AG04449 (cell line): ENCODE results near the gene ZNF879.

Source experiments
- CTCF ChIA-PET: fragments of 350-600 bp; formaldehyde crosslinking; extraction: SDS; loops from one replicate; lab custom pipeline; 2021; ENCODE audit warnings: antibody characterized with exemption; lab: Yijun Ruan, JAX
- POLR2A ChIA-PET: fragments of 400-600, 350-600 bp; formaldehyde crosslinking; extraction: SDS; loops from one replicate; lab custom pipeline; 2020; ENCODE audit warnings: antibody characterized with exemption, inconsistent platforms; lab: Yijun Ruan, JAX
- DNase-seq: peaks from one replicate; pipeline ENCODE4 v3.0.0-alpha.2; 2010; ENCODE audit warnings: low read depth, low spot score
- H3K4me3 ChIP-seq: 2 replicates; pipeline ENCODE4 v1.5.1; 2011; ENCODE audit warnings: low read depth, mild to moderate bottlenecking, control low read depth, low read length
- TF ChIP-seq, protein P1 (sequence below): IDR thresholded peaks from one replicate; pipeline ENCODE4 v1.5.1; 2011; ENCODE audit warnings: mild to moderate bottlenecking, moderate library complexity, low read length, control low read depth, inconsistent platforms; ENCODE audit not compliant: insufficient read depth; ENCODE audit errors: missing control alignments

ZNF879 gene

GRCh38 chr5:178997191-178997590, 26.4 kb upstream of the ZNF879 start:
- TF ChIP-seq, protein P1, sequence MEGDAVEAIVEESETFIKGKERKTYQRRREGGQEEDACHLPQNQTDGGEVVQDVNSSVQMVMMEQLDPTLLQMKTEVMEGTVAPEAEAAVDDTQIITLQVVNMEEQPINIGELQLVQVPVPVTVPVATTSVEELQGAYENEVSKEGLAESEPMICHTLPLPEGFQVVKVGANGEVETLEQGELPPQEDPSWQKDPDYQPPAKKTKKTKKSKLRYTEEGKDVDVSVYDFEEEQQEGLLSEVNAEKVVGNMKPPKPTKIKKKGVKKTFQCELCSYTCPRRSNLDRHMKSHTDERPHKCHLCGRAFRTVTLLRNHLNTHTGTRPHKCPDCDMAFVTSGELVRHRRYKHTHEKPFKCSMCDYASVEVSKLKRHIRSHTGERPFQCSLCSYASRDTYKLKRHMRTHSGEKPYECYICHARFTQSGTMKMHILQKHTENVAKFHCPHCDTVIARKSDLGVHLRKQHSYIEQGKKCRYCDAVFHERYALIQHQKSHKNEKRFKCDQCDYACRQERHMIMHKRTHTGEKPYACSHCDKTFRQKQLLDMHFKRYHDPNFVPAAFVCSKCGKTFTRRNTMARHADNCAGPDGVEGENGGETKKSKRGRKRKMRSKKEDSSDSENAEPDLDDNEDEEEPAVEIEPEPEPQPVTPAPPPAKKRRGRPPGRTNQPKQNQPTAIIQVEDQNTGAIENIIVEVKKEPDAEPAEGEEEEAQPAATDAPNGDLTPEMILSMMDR = no peak
- H3K4me3 ChIP-seq = no peak overlapping the region
- CTCF ChIA-PET = no interaction called here
- POLR2A ChIA-PET = no interaction called here
- DNase-seq = no peak

DNA sequence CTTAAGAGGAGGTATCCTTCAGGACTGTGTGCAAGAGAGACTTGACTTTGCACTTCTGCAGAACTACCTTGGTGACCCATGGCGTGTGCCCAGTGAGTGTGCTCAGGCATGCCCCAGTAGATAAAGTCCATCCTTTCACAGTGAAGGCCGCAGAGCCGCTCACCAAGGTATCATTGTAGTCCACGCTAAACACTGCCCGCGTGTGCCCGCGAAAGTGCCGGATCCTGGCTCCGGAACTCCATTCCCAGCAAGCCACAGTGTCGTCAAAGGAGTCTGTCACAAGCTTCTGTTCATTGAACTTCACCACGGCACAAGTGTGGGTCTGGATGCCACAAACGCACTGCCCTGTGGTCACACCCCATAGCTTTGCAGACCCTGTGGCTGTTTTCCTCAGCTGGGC, 25.2 kb upstream of the ZNF879 start:
- no peak for DNase-seq
- TF ChIP-seq, protein P1 = no peak
- ChIA-PET CTCF (no interaction called here), POLR2A (no interaction called here)
- no peak overlapping the region for H3K4me3 ChIP-seq

GRCh38 chr5:179006564-179006963, 17.0 kb upstream of the ZNF879 start:
- DNase-seq = no peak
- no peak overlapping the region for H3K4me3 ChIP-seq
- POLR2A ChIA-PET = no interaction called here
- TF ChIP-seq, protein P1 = no peak
- CTCF ChIA-PET = no interaction called here

GRCh38 chr5:179008667-179009066, 14.9 kb upstream of the ZNF879 start:
- H3K4me3 ChIP-seq = no peak overlapping the region
- ChIA-PET POLR2A (no interaction called here), CTCF (no interaction called here)
- DNase-seq = no peak
- TF ChIP-seq, protein P1 = no peak

GRCh38 chr5:179033004-179033580, 9.5 kb downstream of the ZNF879 start:
- ChIA-PET POLR2A (no interaction called here), CTCF (no interaction called here)
- H3K4me3 ChIP-seq = no peak overlapping the region
- no peak for DNase-seq
- TF ChIP-seq, protein P1 = no peak

GRCh38 chr5:179044765-179045164, 21.2 kb downstream of the ZNF879 start:
- ChIA-PET CTCF (no interaction called here), POLR2A (no interaction called here)
- H3K4me3 ChIP-seq = no peak overlapping the region
- no peak for DNase-seq
- TF ChIP-seq, protein P1 = no peak
